Gastroesophageal sphincter (tissue), 4 donors: ENCODE data around the gene SMAD3. TPM values are rescaled to one million over a fixed set of nuclear protein-coding genes. Genes with fewer than 3 reads are reported as not detected.

ENCODE experiments used
- ATAC-seq: fragments of 150-250 bp; one replicate; pipeline ENCODE4 v1.9.1; 2016; ENCODE audit warnings: mild to moderate bottlenecking, moderate library complexity
- H3K27ac ChIP-seq, 4 donors: fragments of 200-600 bp; sonication (generic) in 3 of 4; 1 replicate in 3 of 4; 2 replicates in 1 of 4; pipeline ENCODE4 v1.5.1; 2016 to 2019
- H3K27me3 ChIP-seq: fragments of 200-600 bp; sonication (generic); one replicate; pipeline ENCODE4 v1.5.1; 2019
- H3K36me3 ChIP-seq, 2 donors: fragments of 200-600 bp; sonication (generic); one replicate each; pipeline ENCODE4 v1.5.1; 2019; ENCODE audit warnings: control low read depth in 1 of 2
- H3K4me1 ChIP-seq, 3 donors: fragments of 200-600 bp; sonication (generic); 1 replicate in 2 of 3; 2 replicates in 1 of 3; pipeline ENCODE4 v1.5.1; 2016 to 2019; ENCODE audit warnings: control low read depth in 2 of 3
- H3K4me3 ChIP-seq, 2 donors: fragments of 200-600 bp; sonication (generic); one replicate each; pipeline ENCODE4 v1.5.1; 2019; ENCODE audit warnings: mild to moderate bottlenecking in 1 of 2, moderate library complexity in 1 of 2
- H3K9me3 ChIP-seq, 3 donors: fragments of 200-600 bp; sonication (generic); one replicate each; pipeline ENCODE4 v1.5.1; 2017 to 2019; ENCODE audit warnings: control low read depth in 2 of 3
- EP300 ChIP-seq: sonication (generic); formaldehyde crosslinking; IDR thresholded peaks from one replicate; pipeline ENCODE4 v1.6.1; 2017; ENCODE audit warnings: antibody characterized with exemption, mild to moderate bottlenecking
- POLR2A ChIP-seq, 2 donors: fragments of 450-650 bp; IDR thresholded peaks; one replicate each; pipeline ENCODE4 v1.6.1; 2017; ENCODE audit warnings: antibody characterized with exemption in 2 of 2, mild to moderate bottlenecking in 2 of 2, moderate library complexity in 1 of 2
- POLR2AphosphoS5 ChIP-seq: sonication (generic); formaldehyde crosslinking; IDR thresholded peaks from one replicate; pipeline ENCODE4 v1.6.1; 2017; ENCODE audit warnings: antibody characterized with exemption
- WGBS, 2 donors: methylation state at CpG; one replicate each; pipeline ENCODE4 v1.1.5; 2018; ENCODE audit warnings: low coverage in 1 of 2; 5-methylcytosine and 5-hydroxymethylcytosine counted together
- total RNA-seq, 4 donors: library from RNA; depleted of rRNA; stranded (reverse); fragments of >200 nt; gene quantifications; one replicate each; pipeline ENCODE4 v1.1.0, GENCODE V29; 2016
- TF ChIP-seq, protein P1 (sequence below), 4 experiments: fragments of 200-600 bp in 2 of 4; fragments of 450-650 bp in 2 of 4; sonication (generic) in 1 of 4; IDR thresholded peaks; one replicate each; pipeline ENCODE4 v1.5.1; 2017 to 2019; ENCODE audit warnings: antibody characterized with exemption in 4 of 4, mild to moderate bottlenecking in 2 of 4, moderate library complexity in 2 of 4

SMAD3 gene
- total RNA-seq, 4 donors from 2014 or later: 19.8 to 30.6 (median 25.9) TPM

DNA sequence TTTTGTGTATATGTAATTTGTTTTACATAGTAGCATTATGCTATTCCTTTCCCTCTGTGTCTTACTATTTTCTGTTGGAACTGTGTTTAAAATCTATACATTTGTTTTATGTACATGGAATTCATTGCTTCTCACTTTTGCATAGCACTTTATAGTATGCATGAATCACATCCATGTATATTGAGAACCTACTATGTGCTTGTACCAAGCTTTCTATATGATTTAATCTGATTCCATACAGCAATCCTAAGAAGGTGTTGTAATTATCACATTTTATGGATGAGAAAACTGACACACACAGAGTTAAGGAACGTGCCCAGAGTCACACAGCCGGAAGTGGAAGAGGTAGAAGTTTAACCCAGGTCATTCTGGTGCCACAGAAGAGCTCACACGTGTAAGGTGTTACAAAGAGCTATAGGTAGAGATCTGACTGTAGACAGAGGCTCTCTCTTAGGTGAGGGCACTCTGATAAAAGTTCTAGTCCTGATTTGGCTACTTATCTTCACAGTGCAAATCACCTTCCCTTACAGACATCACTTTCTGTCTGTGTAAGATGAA, 3.5 kb upstream of the SMAD3 start:
- Histone ChIP-seq H3K27me3 (no peaks in the 10 kb centered on the region), H3K4me3 (no peak overlapping the region), H3K27ac (no peak overlapping the region), H3K9me3 (no peaks in the 10 kb centered on the region), H3K36me3 (no peaks in the 10 kb centered on the region), H3K4me1 (peaks cover 0 to 13% (median 0%) of the 10 kb centered on the region in 3 donors)
- no peak for ATAC-seq
- TF ChIP-seq, protein P1, sequence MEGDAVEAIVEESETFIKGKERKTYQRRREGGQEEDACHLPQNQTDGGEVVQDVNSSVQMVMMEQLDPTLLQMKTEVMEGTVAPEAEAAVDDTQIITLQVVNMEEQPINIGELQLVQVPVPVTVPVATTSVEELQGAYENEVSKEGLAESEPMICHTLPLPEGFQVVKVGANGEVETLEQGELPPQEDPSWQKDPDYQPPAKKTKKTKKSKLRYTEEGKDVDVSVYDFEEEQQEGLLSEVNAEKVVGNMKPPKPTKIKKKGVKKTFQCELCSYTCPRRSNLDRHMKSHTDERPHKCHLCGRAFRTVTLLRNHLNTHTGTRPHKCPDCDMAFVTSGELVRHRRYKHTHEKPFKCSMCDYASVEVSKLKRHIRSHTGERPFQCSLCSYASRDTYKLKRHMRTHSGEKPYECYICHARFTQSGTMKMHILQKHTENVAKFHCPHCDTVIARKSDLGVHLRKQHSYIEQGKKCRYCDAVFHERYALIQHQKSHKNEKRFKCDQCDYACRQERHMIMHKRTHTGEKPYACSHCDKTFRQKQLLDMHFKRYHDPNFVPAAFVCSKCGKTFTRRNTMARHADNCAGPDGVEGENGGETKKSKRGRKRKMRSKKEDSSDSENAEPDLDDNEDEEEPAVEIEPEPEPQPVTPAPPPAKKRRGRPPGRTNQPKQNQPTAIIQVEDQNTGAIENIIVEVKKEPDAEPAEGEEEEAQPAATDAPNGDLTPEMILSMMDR (IDR thresholded peaks at IDR 0.05): no peak
- TF ChIP-seq EP300: no peak
- TF ChIP-seq POLR2AphosphoS5: no peak
- TF ChIP-seq POLR2A (IDR thresholded peaks at IDR 0.05): no peak
- 49 to 67% methylated on average over 3 of the region's 3 CpGs for WGBS, 2 donors

DNA sequence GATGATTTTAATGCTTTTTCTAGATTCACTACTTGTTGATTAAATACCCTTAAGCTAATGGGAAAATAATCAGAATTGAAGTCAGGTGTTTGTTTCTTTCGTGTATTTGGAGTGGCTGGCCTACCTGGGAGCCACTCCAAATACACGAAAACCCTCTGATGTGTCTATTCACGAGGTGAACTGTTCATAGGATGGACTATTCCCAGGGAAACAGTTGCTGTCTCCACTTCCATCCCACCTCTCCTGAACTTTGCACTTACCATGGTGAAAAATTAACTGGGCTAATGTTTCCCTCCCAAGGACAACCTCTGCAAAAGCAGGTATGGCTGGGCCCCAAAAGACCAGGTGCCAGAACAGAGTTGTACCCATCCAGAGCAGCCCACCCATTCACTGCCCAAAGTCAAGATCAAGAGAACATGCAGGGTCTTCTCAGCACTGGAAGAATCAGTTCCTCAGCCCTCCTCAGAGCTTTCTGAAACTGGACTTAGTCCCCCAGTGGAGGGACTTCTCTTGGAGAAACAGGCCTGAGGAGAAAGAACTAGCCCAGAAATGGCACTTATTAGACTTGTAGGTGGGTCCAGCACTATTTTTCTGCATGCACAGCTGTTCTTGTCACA, 2.9 kb upstream of the SMAD3 start:
- no peak overlapping the region for H3K4me3 ChIP-seq
- H3K4me1 ChIP-seq: peaks cover 0 to 19% (median 4%) of the 10 kb centered on the region in 3 donors
- 77 to 87% methylated on average over 3 of the region's 3 CpGs for WGBS, 2 donors
- TF ChIP-seq POLR2AphosphoS5 (no peak), POLR2A (IDR thresholded peaks at IDR 0.05) (no peak), EP300 (no peak)
- TF ChIP-seq, protein P1 (IDR thresholded peaks at IDR 0.05): no peak
- no peaks in the 10 kb centered on the region for H3K27me3 ChIP-seq
- no peak for ATAC-seq
- no peaks in the 10 kb centered on the region for H3K36me3 ChIP-seq
- H3K27ac ChIP-seq: no peak overlapping the region
- H3K9me3 ChIP-seq: no peaks in the 10 kb centered on the region

DNA sequence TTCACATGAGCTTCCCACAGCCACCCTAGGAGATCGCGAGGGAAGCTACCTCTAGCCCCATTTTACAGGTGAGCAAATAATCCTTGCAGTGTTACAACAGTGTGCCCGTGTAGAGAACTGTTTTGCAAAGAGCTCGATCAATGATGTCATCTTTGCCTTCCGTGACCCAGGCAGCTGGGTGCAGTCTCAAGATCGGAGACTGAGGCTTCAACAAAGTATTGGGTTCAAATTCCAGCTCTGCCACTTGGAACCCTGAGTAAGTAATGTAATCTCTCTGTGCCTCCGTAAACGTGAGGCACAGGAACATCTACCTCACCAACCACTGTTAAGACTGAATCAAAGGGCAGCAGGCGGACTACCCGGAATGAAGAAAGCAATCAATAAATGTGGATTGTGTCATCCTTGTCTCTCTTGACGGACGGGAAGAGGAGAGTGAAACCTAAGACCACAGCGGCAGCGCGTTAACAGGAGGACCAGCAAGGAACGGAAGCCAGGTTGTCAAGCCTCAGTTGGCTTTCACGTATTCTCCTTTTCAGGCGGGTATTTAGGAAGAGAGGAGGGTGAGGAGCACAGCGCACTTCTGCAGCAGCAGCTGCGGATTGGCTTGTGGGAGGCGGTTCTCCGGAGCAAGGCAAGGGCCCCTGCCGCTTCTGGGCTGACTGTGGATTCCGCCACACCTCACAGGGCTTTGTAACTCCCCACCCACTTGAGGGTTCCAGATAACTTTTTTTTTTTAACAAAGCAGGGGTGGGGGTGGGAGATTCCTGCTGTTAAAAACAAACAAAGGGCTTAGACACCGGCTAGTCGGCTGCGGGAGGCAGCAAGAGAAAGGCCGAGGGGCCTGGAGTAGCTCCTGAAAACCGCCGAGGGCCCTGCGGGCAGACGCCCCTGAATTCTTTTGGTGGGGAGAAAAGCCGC, 1.5 kb upstream of the SMAD3 start:
- Histone ChIP-seq H3K4me1 (peaks cover 0 to 33% (median 16%) of the 10 kb centered on the region in 3 donors), H3K9me3 (no peaks in the 10 kb centered on the region), H3K36me3 (no peaks in the 10 kb centered on the region), H3K27ac (peak overlapping the region in 3 of 4 donors; percentile 83 to 94 (median 87)), H3K4me3 (peak overlapping the region in 1 of 2 donors; percentile 90), H3K27me3 (no peaks in the 10 kb centered on the region)
- TF ChIP-seq POLR2AphosphoS5: no peak
- TF ChIP-seq POLR2A (IDR thresholded peaks at IDR 0.05): no peak
- TF ChIP-seq EP300: no peak
- TF ChIP-seq, protein P1 (IDR thresholded peaks at IDR 0.05): no peak
- no peak for ATAC-seq
- 84 to 85% methylated on average over 9 to 19 of the region's 33 CpGs for WGBS, 2 donors

DNA sequence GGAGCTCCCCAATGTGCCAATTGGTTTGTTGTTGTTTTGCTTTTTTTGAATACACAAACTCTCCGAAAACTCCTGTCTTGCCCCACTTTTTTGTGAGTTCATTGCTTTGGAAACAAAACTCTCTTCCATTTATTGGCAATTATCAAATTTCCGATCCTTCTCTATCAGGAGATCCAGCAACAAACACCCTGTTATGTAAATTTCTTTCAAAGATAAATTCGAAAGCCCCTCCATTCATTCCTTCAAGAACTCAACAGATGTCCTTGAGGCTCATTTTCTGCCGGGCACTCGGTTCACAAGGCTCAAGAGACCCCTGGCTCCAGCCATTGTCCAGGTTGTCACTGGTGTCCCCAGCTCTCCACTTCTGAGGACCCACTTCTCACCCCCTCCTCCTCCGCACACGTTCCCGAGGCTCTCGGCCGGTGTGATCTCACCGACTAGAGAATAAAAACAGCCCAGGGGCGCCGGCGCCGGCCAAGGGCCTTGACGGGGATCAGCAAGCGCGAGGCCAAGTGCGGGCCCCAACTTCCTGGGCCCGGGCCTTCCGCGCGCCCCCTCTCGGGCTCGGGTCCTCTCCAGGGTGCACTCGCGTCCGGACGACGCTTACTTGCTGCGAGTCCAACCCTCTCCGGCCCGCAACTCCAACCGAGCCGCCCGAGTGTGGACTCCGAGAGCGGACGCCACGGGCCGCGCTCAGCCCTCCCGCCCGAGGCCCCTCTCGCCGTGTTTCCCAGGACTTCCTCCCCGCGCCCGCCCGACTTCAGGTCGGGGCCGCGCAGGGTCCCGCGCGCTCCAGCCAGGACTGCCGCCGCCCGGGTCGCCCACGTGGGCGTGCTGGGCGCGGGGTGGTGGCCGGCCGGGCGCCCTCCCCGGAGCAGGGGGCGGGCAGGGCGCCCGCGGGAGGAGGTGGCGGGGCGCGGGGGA, 533 bp upstream of the SMAD3 start:
- Histone ChIP-seq H3K4me3 (peak overlapping the region; percentile 75 to 90), H3K27me3 (no peaks in the 10 kb centered on the region), H3K36me3 (no peaks in the 10 kb centered on the region), H3K4me1 (peaks cover 0 to 42% (median 21%) of the 10 kb centered on the region in 3 donors), H3K9me3 (no peaks in the 10 kb centered on the region), H3K27ac (peak overlapping the region; percentile 51 to 94 (median 85))
- no peak for ATAC-seq
- WGBS, 2 donors: 59 to 61% methylated on average over 3 to 4 of the region's 75 CpGs
- TF ChIP-seq POLR2AphosphoS5: no peak
- TF ChIP-seq, protein P1 (IDR thresholded peaks at IDR 0.05): peak in 2 of 4 experiments; percentile 13 to 16
